ENCODE measurements around the gene ALDH3A2.

DNA sequence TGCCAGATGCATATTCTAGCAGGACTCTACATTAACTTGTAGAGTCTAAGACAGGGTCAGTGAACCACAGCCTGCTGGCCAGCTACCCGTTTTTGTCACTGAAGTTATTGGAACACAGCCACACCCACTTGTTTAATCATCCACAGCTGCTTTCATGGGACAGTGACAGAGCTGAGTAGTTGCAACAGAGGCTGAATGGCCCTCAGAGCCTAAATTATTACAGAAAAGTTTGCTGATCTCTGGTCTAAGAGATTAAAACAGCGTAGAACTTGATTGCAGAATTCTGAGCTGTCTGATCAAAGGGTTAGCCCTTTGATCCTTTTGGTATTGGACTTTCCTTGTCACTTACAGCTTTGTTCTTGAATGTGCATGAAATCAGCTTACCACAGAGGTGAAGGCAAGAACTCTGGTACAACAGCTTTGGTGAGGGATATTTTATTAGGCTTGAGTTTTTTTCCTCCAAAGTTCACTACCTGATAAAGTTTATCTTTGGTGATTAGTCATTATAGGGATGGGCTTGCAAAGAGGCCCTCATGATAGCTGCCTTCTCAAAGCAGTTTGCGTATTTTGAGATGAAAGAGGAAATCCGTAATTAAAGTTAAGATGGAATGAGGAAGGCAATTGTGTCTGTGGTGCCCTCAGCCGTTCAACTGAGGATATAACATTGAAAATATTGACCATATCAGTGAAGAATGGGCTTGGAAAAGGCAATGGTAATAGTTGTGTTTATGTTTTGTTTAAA is 23.6 kb downstream of the ALDH3A2 start:
- TF ChIP-seq, protein P1, sequence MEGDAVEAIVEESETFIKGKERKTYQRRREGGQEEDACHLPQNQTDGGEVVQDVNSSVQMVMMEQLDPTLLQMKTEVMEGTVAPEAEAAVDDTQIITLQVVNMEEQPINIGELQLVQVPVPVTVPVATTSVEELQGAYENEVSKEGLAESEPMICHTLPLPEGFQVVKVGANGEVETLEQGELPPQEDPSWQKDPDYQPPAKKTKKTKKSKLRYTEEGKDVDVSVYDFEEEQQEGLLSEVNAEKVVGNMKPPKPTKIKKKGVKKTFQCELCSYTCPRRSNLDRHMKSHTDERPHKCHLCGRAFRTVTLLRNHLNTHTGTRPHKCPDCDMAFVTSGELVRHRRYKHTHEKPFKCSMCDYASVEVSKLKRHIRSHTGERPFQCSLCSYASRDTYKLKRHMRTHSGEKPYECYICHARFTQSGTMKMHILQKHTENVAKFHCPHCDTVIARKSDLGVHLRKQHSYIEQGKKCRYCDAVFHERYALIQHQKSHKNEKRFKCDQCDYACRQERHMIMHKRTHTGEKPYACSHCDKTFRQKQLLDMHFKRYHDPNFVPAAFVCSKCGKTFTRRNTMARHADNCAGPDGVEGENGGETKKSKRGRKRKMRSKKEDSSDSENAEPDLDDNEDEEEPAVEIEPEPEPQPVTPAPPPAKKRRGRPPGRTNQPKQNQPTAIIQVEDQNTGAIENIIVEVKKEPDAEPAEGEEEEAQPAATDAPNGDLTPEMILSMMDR (IDR thresholded peaks at IDR 0.05): no peak
- no peak for TF ChIP-seq POLR2A (IDR thresholded peaks at IDR 0.05)

Data from testis (tissue), 2 donors.